Measurements from ENCODE around the gene NAIF1.
"Not testable (repeated sequence)": the region's sequence is repeated elsewhere in the genome, so short reads cannot be mapped to it uniquely, and the experiment has no call there.

GRCh38 chr9:128036522-128036921 lies 30.6 kb downstream of the NAIF1 start:
- TF ChIP-seq CTCF (IDR thresholded peaks at IDR 0.05; ENCODE audit: low read length); EZH2 (IDR thresholded peaks at IDR 0.05; ENCODE audit: borderline replicate concordance, low read length): not testable (repeated sequence)
